ENCODE data around the gene STAM. TPM values are rescaled to one million over a fixed set of nuclear protein-coding genes. Genes with fewer than 3 reads are reported as not detected.

STAM gene
- polyA plus RNA-seq, 1 donor (not counting 4 experiments of a cell fraction or from before 2014, with no cell fraction given) = 34.1 TPM

DNA sequence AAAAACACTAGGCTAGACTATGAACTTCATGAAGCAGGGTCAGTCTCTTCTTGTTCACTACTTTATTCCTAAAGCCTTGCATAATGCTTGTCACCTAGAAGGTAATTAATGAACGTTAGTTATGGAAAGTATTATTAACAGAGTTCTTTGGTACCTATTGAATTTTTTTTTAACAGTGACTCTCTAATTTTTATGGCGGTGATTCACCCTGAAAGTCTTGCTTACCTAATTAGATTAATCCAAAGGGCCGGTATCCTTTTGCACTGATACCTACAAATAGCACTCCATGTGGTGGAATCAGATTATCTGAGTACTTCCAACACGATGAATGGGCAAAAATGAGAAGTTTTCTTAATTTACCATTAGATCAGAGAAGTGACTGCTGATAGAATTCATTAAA, 31.7 kb downstream of the STAM start:
- Histone ChIP-seq H2AFZ (ENCODE audit: control insufficient read depth, low read length) (no peak overlapping the region), H3K4me1 (ENCODE audit: control insufficient read depth, extremely low read depth, insufficient read depth, low read length) (peaks cover 30% of the 10 kb centered on the region), H3K4me2 (ENCODE audit: control insufficient read depth, extremely low read depth, insufficient read depth, low read depth, low read length) (no peak overlapping the region), H4K20me1 (ENCODE audit: control insufficient read depth, extremely low read depth, insufficient read depth, low read length) (peaks cover 7% of the 10 kb centered on the region), H3K9ac (ENCODE audit: control insufficient read depth, extremely low read depth, insufficient read depth, low read length) (no peak overlapping the region), H3K9me3 (ENCODE audit: control insufficient read depth, low read depth, low read length) (no peaks in the 10 kb centered on the region), H3K27me3 (ENCODE audit: control insufficient read depth, extremely low read depth, insufficient read depth, low read length) (no peaks in the 10 kb centered on the region), H3K9me1 (ENCODE audit: control insufficient read depth, extremely low read depth, insufficient read depth, low read length) (peaks cover 3% of the 10 kb centered on the region), H3K36me3 (ENCODE audit: control insufficient read depth in 2 of 2, extremely low read depth in 1 of 2, insufficient read depth in 2 of 2, low read length in 2 of 2) (no peaks in the 10 kb centered on the region), H3K27ac (ENCODE audit: control insufficient read depth, insufficient read depth, low read length) (no peak overlapping the region), H3K4me3 (ENCODE audit: control insufficient read depth in 2 of 3, extremely low read depth in 1 of 3, insufficient read depth in 2 of 3, low read depth in 1 of 3, low read length in 3 of 3) (no peak overlapping the region), H3K79me2 (ENCODE audit: control insufficient read depth, insufficient read depth, low read length) (peaks cover 80% of the 10 kb centered on the region)
- dilution Hi-C loops (cut with MboI; ENCODE audit: extremely low pct_ligation_motif_present, low sequenced_read_pairs) = no loop called here
- DNase-seq (ENCODE audit: low read depth, low spot score) = no peak
- FAIRE-seq = no peak
- TF ChIP-seq EZH2 (IDR thresholded peaks at IDR 0.05; ENCODE audit: low read length) = no peak
- TF ChIP-seq, protein P1, sequence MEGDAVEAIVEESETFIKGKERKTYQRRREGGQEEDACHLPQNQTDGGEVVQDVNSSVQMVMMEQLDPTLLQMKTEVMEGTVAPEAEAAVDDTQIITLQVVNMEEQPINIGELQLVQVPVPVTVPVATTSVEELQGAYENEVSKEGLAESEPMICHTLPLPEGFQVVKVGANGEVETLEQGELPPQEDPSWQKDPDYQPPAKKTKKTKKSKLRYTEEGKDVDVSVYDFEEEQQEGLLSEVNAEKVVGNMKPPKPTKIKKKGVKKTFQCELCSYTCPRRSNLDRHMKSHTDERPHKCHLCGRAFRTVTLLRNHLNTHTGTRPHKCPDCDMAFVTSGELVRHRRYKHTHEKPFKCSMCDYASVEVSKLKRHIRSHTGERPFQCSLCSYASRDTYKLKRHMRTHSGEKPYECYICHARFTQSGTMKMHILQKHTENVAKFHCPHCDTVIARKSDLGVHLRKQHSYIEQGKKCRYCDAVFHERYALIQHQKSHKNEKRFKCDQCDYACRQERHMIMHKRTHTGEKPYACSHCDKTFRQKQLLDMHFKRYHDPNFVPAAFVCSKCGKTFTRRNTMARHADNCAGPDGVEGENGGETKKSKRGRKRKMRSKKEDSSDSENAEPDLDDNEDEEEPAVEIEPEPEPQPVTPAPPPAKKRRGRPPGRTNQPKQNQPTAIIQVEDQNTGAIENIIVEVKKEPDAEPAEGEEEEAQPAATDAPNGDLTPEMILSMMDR (optimal IDR thresholded peaks at IDR 0.05 in 1 of 3, IDR thresholded peaks at IDR 0.05 in 1 of 3, conservative IDR thresholded peaks at IDR 0.05 in 1 of 3; ENCODE audit: extremely low read depth in 1 of 3, insufficient read depth in 2 of 3, low read length in 3 of 3) = no peak

DNA sequence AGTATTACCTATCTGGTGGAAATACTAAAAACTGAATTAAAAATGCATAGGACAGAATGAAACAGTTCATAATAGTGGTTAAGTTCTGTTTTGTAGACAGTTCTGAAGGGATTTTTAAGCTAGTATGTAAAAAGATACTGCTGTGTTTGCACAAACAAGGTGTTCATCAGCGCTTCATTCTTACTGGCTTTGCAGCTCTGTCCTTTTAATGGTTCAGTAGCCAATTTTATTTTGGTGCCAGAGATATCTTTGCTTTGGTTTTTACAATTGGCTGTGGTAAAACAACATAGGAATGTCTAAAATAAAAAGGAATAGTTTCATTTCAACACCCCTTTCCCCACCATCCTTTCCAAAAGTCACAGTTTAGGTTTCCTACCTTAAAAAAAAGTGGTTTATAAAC, 33.0 kb downstream of the STAM start:
- FAIRE-seq = no peak
- Histone ChIP-seq H3K4me1 (ENCODE audit: control insufficient read depth, extremely low read depth, insufficient read depth, low read length) (peaks cover 30% of the 10 kb centered on the region), H3K27ac (ENCODE audit: control insufficient read depth, insufficient read depth, low read length) (no peak overlapping the region), H3K36me3 (ENCODE audit: control insufficient read depth in 2 of 2, extremely low read depth in 1 of 2, insufficient read depth in 2 of 2, low read length in 2 of 2) (no peaks in the 10 kb centered on the region), H3K27me3 (ENCODE audit: control insufficient read depth, extremely low read depth, insufficient read depth, low read length) (no peaks in the 10 kb centered on the region), H3K9me3 (ENCODE audit: control insufficient read depth, low read depth, low read length) (no peaks in the 10 kb centered on the region), H4K20me1 (ENCODE audit: control insufficient read depth, extremely low read depth, insufficient read depth, low read length) (peaks cover 8% of the 10 kb centered on the region), H3K4me3 (ENCODE audit: control insufficient read depth in 2 of 3, extremely low read depth in 1 of 3, insufficient read depth in 2 of 3, low read depth in 1 of 3, low read length in 3 of 3) (no peak overlapping the region), H2AFZ (ENCODE audit: control insufficient read depth, low read length) (no peak overlapping the region), H3K9me1 (ENCODE audit: control insufficient read depth, extremely low read depth, insufficient read depth, low read length) (peaks cover 3% of the 10 kb centered on the region), H3K4me2 (ENCODE audit: control insufficient read depth, extremely low read depth, insufficient read depth, low read depth, low read length) (no peak overlapping the region), H3K79me2 (ENCODE audit: control insufficient read depth, insufficient read depth, low read length) (peaks cover 81% of the 10 kb centered on the region), H3K9ac (ENCODE audit: control insufficient read depth, extremely low read depth, insufficient read depth, low read length) (no peak overlapping the region)
- no peak for TF ChIP-seq EZH2 (IDR thresholded peaks at IDR 0.05; ENCODE audit: low read length)
- TF ChIP-seq, protein P1 (optimal IDR thresholded peaks at IDR 0.05 in 1 of 3, IDR thresholded peaks at IDR 0.05 in 1 of 3, conservative IDR thresholded peaks at IDR 0.05 in 1 of 3; ENCODE audit: extremely low read depth in 1 of 3, insufficient read depth in 2 of 3, low read length in 3 of 3) = no peak
- dilution Hi-C loops (cut with MboI; ENCODE audit: extremely low pct_ligation_motif_present, low sequenced_read_pairs) = no loop called here
- DNase-seq (ENCODE audit: low read depth, low spot score) = no peak

Data from keratinocyte (primary cell).